Measurements from ENCODE around the gene STRADA. TPM values are rescaled to one million over a fixed set of nuclear protein-coding genes. Genes with fewer than 3 reads are reported as not detected.

The STRADA gene
- total RNA-seq, 1 donor from 2014 or later: 60.6 TPM

GRCh38 chr17:63702721-63703015, 38.9 kb downstream of the STRADA start:
- intact Hi-C loops (cut with micrococcal nuclease): loop anchor here (1.0 to 5.0 kb wide), 6 partner anchors 8 to 255 kb away; partner anchors contain the start of genes CCDC47, CYB561, DCAF7 and FTSJ3

- intact Hi-C loops (cut with micrococcal nuclease): loop anchor here (1.0 to 5.0 kb wide), 7 partner anchors 8 to 255 kb away; partner anchors contain the start of genes CCDC47, CYB561, DCAF7 and FTSJ3
Observed at GRCh38 chr17:63701868-63702720, 39.5 kb downstream of the STRADA start.

GRCh38 chr17:63701456-63701820, 40.2 kb downstream of the STRADA start:
- intact Hi-C loops (cut with micrococcal nuclease): loop anchor here (1.0 to 5.0 kb wide), 2 partner anchors 142 to 254 kb away; partner anchors contain the start of gene CYB561

GRCh38 chr17:63700528-63701455, 40.8 kb downstream of the STRADA start:
- intact Hi-C loops (cut with micrococcal nuclease): loop anchor here (1.0 to 5.0 kb wide), 2 partner anchors 143 to 253 kb away; partner anchors contain the start of gene CYB561

- intact Hi-C loops (cut with micrococcal nuclease): loop anchor here (1.0 to 5.0 kb wide), 5 partner anchors 78 to 807 kb away; partner anchors contain the start of genes CEP95, CYB561, DDX5 and FTSJ3
Observed at GRCh38 chr17:63699638-63700527, 41.7 kb downstream of the STRADA start, which contains the start of gene LIMD2. TSS of gene LIMD2 (minus strand) at chr17:63700125. CDS start at chr17:63699298, 827 bp downstream.

- intact Hi-C loops (cut with micrococcal nuclease): loop anchor here (1.0 to 5.0 kb wide), 6 partner anchors 11 to 808 kb away; partner anchors contain the start of genes CCDC47, CEP95, DDX5 and FTSJ3
Observed at GRCh38 chr17:63698886-63699637, 42.5 kb downstream of the STRADA start.

- intact Hi-C loops (cut with micrococcal nuclease): loop anchor here (1.0 to 5.0 kb wide), 5 partner anchors 12 to 808 kb away; partner anchors contain the start of genes CCDC47, CEP95, DDX5 and FTSJ3
Observed at GRCh38 chr17:63698381-63698885, 43.2 kb downstream of the STRADA start.

- intact Hi-C loops (cut with micrococcal nuclease): loop anchor here (1.0 to 5.0 kb wide), 5 partner anchors 13 to 809 kb away; partner anchors contain the start of genes CCDC47, CEP95, DDX5 and FTSJ3
Observed at GRCh38 chr17:63697341-63698286, 44.0 kb downstream of the STRADA start.

- intact Hi-C loops (cut with micrococcal nuclease): loop anchor here (5.0 kb wide), 1 partner anchor 269 kb away; no protein-coding TSS in a partner anchor
Observed at GRCh38 chr17:63696381-63696961, 45.1 kb downstream of the STRADA start.

GRCh38 chr17:63695889-63696288, 45.7 kb downstream of the STRADA start:
- intact Hi-C loops (cut with micrococcal nuclease): loop anchor here (5.0 kb wide), 1 partner anchor 269 kb away; no protein-coding TSS in a partner anchor

GRCh38 chr17:63694950-63695773, 46.4 kb downstream of the STRADA start:
- intact Hi-C loops (cut with micrococcal nuclease): loop anchor here (5.0 kb wide), 1 partner anchor 268 kb away; no protein-coding TSS in a partner anchor

- intact Hi-C loops (cut with micrococcal nuclease): no loop called here
Observed at GRCh38 chr17:63694229-63694949, 47.2 kb downstream of the STRADA start.

- intact Hi-C loops (cut with micrococcal nuclease): no loop called here
Observed at GRCh38 chr17:63693411-63694113, 48.0 kb downstream of the STRADA start.

GRCh38 chr17:63692195-63692816, 49.3 kb downstream of the STRADA start:
- intact Hi-C loops (cut with micrococcal nuclease): no loop called here

GRCh38 chr17:63689479-63689878, 52.1 kb downstream of the STRADA start:
- intact Hi-C loops (cut with micrococcal nuclease): no loop called here

All from T-helper 1 cell treated with Interleukin-12 subunit alpha and Interleukin-12 subunit beta and Interleukin-4 antibody, amounts not matched to agents 30 ng/mL and 1 ng/mL, for 36 hours (primary cell).